Hematopoietic multipotent progenitor cell treated with erythropoietin and hydrocortisone succinate and interleukin-3 and kit ligand, for 15 days (in vitro differentiated cells): ENCODE data around the gene PRSS36.
"Not testable (repeated sequence)": the region's sequence is repeated elsewhere in the genome, so short reads cannot be mapped to it uniquely, and the experiment has no call there.

Source experiments
- DNase-seq: peaks from one replicate; pipeline ENCODE4 v3.0.0-alpha.2; 2015; ENCODE audit warnings: low spot score

PRSS36 gene

GRCh38 chr16:31141489-31142108 is 8.3 kb downstream of the PRSS36 start:
- DNase-seq, result no peak

DNA sequence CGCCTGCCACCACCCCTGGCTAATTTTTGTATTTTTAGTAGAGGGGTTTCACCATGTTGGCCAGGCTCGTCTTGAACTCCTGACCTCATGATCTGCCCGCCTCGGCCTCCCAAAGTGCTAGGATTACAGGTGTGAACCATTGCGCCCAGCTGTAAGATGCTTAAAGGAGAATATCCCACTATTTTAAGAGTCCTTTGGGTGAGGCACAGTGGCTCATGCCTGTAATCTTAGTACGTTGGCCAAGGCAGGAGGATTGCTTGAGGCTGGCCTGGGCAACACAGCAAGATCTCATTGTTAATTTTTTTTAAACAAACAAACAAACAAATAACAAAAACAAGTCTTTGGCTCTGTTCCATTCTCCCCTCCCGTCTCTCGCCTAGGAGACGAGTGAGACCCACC is 8.8 kb downstream of the PRSS36 start:
- not testable (repeated sequence) for DNase-seq

GRCh38 chr16:31138621-31139578 is 11.0 kb downstream of the PRSS36 start:
- no peak for DNase-seq

DNA sequence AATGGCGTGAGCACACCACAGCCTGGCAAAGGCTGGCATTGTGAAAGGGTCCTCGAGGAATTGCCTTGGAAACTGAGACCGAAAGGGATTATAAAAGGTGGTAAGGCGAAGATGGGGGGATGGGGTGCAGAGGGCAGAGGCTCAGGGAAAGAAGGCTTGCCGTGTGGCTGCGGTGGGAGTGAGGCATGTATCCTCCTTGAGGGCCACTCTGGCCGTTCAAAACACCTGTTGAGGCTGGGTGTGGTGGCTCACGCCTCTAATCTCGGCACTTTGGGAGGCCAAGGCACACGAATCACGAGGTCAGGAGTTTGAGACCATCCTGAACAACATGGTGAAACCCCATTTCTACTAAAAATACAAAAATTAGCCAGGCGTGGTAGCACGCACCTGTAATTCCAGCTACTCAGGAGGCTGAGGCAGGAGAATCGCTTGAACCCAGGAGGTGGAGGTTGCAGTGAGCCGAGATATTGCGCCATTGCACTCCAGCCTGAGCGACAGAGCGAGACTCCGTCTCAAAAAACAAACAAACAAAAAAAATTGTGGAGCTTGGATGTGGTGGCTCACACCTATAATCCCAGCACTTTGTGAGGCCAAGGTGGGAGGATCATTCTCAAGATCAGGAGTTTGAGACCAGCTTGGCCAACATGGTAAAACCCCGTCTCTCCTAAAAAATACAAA is 12.9 kb downstream of the PRSS36 start:
- not testable (repeated sequence) for DNase-seq

DNA sequence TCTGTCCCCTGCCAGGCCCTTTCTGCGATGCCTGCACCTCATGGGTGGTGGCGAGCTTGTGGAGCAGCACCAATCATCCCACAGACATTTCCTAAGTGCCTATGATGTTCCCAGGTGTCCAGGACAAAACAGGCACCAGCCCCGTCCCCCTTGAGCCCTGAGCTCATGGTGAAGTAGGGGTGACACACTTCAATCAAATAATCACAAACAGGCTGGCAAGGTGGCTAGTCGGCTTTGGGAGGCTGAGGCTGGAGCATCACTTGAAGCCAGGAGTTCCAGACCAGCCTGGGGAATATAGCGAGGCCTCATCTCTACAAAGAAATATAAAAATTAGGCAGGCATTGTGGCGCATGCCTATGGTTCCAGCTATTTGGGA is 13.6 kb downstream of the PRSS36 start:
- no peak for DNase-seq

- no peak for DNase-seq
These were observed 14.2 kb downstream of the PRSS36 start, which contains the start of gene PRSS8 for GRCh38 chr16:31135535-31136286. TSS of gene PRSS8 (minus strand) at chr16:31135727. CDS start at chr16:31135498, 229 bp downstream.

DNA sequence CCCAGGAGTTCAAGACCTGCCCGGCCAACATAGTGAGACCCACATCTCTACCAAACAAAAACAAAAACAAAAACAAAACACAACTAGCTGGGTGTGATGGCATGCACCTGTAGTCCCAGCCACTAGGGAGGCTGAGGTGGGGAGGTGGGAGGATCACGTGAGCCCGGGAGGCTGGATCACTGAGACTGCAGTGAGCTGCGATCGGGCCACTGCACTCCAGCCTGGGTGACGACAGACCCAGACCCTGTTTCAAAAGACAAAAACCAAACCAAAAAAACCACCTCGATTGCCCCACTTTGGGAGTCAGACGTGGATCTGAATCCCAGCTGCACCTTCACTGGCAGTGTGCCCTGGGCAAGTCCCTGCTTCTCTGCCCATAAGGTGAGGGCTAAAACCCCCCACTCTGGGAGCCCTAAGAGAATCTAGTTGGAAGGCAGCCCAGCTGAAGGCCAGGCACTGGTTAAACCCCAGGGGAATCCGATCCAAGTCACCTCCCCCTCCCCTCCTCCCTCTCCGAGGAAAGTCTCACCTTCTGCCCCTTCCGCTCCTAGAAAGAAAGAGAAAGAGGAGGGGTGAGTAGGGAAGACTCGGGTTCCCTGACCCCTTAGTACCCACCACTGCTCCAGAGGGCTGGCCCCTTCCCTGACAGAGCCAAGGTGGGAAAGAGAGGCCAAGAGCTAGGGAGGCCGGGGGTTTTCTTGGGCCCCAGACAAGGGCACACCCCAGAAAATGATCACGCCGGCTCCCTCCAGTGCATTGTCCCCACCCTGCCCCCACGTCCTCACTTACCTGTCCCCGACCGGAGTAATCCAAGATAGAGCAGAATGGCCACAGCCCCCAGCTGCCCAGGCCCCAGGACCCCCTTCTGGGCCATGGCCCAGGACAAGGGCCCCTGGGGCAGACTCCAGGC is 15.0 kb downstream of the PRSS36 start:
- no peak for DNase-seq

DNA sequence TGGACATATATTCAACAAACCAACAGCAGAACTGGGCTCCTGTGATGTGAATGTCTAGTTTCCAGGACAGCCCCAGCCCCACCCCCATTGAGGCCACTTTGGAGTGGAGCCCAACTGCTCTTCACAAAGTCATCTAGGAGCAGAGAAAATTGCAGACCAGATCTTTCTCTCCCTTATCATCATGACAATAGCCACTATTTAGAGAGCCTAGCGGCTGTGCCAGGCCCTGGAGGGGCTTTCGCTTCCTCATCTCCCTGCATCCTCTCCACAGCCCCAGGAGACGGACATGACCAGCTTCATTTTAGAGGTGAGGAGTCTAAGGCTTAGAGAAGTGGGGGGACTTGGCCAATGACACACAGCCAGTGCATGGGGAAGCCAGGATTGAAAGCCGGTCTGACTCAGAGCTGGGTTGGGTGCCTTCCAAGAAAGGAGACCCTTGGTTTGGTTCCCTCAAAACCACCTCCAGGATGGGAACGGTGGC is 15.7 kb downstream of the PRSS36 start:
- DNase-seq, result no peak

DNA sequence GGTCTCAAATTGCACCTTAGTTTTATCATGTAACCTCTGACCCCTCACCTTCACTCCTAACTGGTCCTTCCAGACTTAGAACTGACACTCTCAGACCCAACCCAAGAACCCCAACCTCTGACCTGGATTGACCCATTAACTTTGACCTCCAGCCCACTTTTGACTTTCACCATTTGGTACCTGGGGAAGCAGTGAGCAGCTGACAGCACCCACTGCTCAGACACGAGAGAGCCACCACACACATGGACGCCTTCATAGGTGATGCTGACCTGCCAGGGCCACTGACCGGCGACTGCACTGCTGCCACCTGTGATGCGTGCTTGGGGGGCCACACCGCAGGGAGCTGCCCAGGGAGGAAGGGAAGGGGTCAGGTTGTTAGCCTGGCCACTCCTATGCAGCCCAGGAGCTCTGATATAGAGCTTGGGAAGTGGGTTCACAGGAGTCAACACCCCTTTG is 16.8 kb downstream of the PRSS36 start:
- no peak for DNase-seq

GRCh38 chr16:31132303-31132979 is 17.4 kb downstream of the PRSS36 start:
- DNase-seq, result no peak

DNA sequence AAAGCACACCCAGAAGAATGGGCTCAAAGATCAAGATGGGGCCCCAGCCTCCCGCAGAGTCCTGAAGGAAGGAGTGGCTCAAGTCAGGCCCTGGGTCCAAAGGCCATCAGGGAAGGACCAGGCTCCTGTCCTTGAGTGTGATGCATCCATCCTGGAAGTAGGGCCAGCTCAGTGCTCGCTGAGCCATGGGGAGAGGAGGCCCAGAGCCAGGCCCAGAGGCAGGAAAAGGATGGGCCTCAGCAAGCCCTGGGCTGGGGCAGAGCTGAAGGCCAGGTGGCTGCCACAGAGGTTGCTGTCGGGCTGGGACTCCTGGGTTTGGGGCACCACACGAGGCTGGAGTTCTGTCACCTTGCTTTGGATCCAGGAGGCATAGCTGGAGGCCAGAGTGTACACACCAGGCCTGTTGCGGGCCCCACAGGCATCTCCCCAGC is 18.0 kb downstream of the PRSS36 start:
- DNase-seq, result no peak

DNA sequence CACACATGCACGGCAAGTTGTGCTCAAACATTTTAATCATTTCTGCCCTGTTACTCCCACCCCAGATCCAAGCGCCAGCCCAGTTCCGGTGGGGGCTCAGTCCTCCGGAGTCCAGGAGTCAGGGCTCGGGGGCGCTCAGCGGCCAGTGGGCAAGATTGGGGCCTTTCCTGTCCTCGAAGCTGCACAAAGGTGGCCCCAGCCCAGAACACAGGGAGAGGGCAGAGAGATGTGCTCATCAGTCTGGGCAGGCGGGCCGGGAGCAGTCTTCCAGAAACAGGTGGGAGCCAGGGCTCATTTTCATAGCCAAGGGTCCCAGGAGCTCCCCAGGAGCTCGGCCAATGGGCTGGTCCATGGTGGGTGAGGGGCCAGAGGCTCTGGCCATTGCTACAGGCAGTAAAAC is 18.4 kb downstream of the PRSS36 start:
- no peak for DNase-seq

- DNase-seq, result no peak
These were observed 19.0 kb downstream of the PRSS36 start for GRCh38 chr16:31130899-31131298.

GRCh38 chr16:31130336-31130891 is 19.5 kb downstream of the PRSS36 start:
- no peak for DNase-seq

DNA sequence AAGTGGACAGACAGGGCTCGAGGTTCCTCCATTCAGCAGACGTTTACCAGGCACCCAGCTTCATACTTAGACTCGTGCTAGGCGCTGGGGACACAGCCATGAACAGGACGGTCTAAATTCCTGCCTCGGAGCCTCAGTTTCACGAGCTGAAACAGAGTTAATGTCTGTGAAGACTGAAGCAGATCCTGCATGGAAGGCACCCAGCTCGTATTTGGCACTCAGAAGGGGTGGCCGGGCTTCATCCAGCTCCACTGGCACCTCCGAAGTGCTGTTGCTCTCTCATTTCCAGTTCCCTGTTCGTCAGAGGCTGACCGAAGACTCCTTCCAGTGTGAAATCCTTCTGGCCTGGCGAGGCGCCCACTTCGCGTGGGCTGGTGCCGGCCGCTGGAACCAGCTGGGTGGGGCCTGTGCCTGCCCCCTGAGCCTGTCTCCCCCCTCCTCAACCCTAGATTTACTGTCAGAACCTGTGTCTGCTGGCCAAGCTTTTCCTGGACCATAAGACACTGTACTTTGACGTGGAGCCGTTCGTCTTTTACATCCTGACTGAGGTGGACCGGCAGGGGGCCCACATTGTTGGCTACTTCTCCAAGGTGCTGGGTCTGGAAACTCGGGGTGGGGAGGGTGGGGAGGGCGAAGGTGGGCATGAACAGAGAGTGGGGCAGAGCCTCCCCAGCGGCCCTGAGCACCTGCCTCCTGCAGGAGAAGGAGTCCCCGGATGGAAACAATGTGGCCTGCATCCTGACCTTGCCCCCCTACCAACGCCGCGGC is 20.1 kb downstream of the PRSS36 start:
- no peak for DNase-seq

GRCh38 chr16:31128711-31129567 is 20.9 kb downstream of the PRSS36 start:
- DNase-seq, result peak; percentile 34

GRCh38 chr16:31127182-31127581 is 22.7 kb downstream of the PRSS36 start:
- no peak for DNase-seq

GRCh38 chr16:31125844-31126243 is 24.0 kb downstream of the PRSS36 start:
- DNase-seq, result no peak
